A673 (cell line): ENCODE data around the gene CIB2. TPM values are rescaled to one million over a fixed set of nuclear protein-coding genes. Genes with fewer than 3 reads are reported as not detected.

Experiments used
- BruUV-seq: library from RNA; stranded (reverse); fragments of 400-500 nt; replicated peaks from 2 replicates; lab custom pipeline; 2021; lab: Mats Ljungman, UMichigan
- CTCF ChIA-PET: fragments of 300-600 bp; sonication (Branson Sonifier 250); formaldehyde crosslinking; loops from one replicate; lab custom pipeline; 2022; ENCODE audit warnings: antibody characterized with exemption; lab: Charles Lee
- POLR2A ChIA-PET: fragments of 300-600 bp; sonication (Branson Sonifier 250); formaldehyde crosslinking; loops from one replicate; lab custom pipeline; 2022; ENCODE audit warnings: antibody characterized with exemption; ENCODE audit not compliant: low non-redundant PET; lab: Charles Lee
- DNase-seq: peaks from one replicate; pipeline ENCODE4 v3.0.0-alpha.2; 2015; ENCODE audit warnings: low spot score
- H3K27ac ChIP-seq: fragments of 200-600 bp; sonication (generic); 2 replicates; pipeline ENCODE4 v1.5.1; 2016; ENCODE audit warnings: mixed run types, low read depth, mild to moderate bottlenecking, mixed read lengths, antibody characterized with exemption, low read length; ENCODE audit not compliant: poor library complexity, severe bottlenecking
- H3K27me3 ChIP-seq: fragments of 200-600 bp; sonication (generic); replicated peaks from 2 replicates; pipeline ENCODE4 v1.6.1; 2017; ENCODE audit warnings: mixed run types, low read depth, mild to moderate bottlenecking, mixed read lengths, antibody characterized with exemption, low read length; ENCODE audit not compliant: insufficient read depth, poor library complexity
- H3K36me3 ChIP-seq: fragments of 200-600 bp; sonication (generic); 2 replicates; pipeline ENCODE4 v1.6.1; 2016; ENCODE audit warnings: mixed run types, mild to moderate bottlenecking, mixed read lengths, antibody characterized with exemption, low read length; ENCODE audit not compliant: insufficient read depth, poor library complexity, severe bottlenecking
- H3K4me1 ChIP-seq: fragments of 200-600 bp; sonication (generic); 2 replicates; pipeline ENCODE4 v1.6.1; 2017; ENCODE audit warnings: mixed run types, mild to moderate bottlenecking, mixed read lengths, antibody characterized with exemption, low read length; ENCODE audit not compliant: insufficient read depth, poor library complexity, severe bottlenecking
- H3K4me3 ChIP-seq: fragments of 200-600 bp; sonication (generic); 2 replicates; pipeline ENCODE4 v1.5.1; 2016; ENCODE audit warnings: low read depth, mixed run types, mild to moderate bottlenecking, mixed read lengths, low read length; ENCODE audit not compliant: poor library complexity, severe bottlenecking
- H3K9me3 ChIP-seq: fragments of 200-600 bp; sonication (generic); 2 replicates; pipeline ENCODE4 v1.6.1; 2016; ENCODE audit warnings: mixed run types, low read depth, mild to moderate bottlenecking, mixed read lengths, antibody characterized with exemption, low read length; ENCODE audit not compliant: poor library complexity, severe bottlenecking
- CTCF ChIP-seq: fragments of 300-800, 200-600 bp; sonication (generic); conservative IDR thresholded peaks from 2 replicates; pipeline ENCODE4 v1.5.1; 2017; ENCODE audit warnings: low read depth, mild to moderate bottlenecking, antibody characterized with exemption, low read length, moderate library complexity, mixed read lengths
- EZH2 ChIP-seq: fragments of 200-600 bp; sonication (generic); IDR thresholded peaks from 2 replicates; pipeline ENCODE4 v1.6.1; 2017; ENCODE audit warnings: borderline replicate concordance, low read depth, mild to moderate bottlenecking, mixed read lengths, antibody characterized with exemption, low read length; ENCODE audit not compliant: poor library complexity, severe bottlenecking
- intact Hi-C: fragments of 100-400 bp; cut with micrococcal nuclease; formaldehyde crosslinking; loops from one replicate; pipeline ENCODE4 v1.10.0; 2022; ENCODE audit not compliant: unreplicated experiment
- total RNA-seq: library from RNA; stranded (reverse); gene quantifications from 2 replicates; pipeline ENCODE4 v1.2.3, GENCODE V29; 2021

CIB2 gene
- total RNA-seq, 1 experiment from 2014 or later = 2.1 TPM

GRCh38 chr15:78070049-78070700 lies 61.1 kb downstream of the CIB2 start:
- no TSS peak for BruUV-seq
- CTCF ChIA-PET = no interaction called here
- no peak overlapping the region for H3K4me3 ChIP-seq
- no peak for DNase-seq
- peaks cover 67% of the 10 kb centered on the region for H3K4me1 ChIP-seq
- intact Hi-C loops = no loop called here
- H3K36me3 ChIP-seq = no peaks in the 10 kb centered on the region
- peak overlapping the region; percentile 53 for H3K27ac ChIP-seq
- H3K27me3 ChIP-seq = no peaks in the 10 kb centered on the region
- H3K9me3 ChIP-seq = no peaks in the 10 kb centered on the region
- POLR2A ChIA-PET = interaction anchor here (0.6 kb wide), 1 partner anchor 15 kb away, joined by 3 read pairs; no protein-coding TSS in a partner anchor
- no peak for TF ChIP-seq CTCF
- TF ChIP-seq EZH2 = no peak

- POLR2A ChIA-PET = interaction anchor here (0.6 kb wide), 1 partner anchor 16 kb away, joined by 3 read pairs; no protein-coding TSS in a partner anchor
- BruUV-seq = no TSS peak
- Histone ChIP-seq H3K27me3 (no peaks in the 10 kb centered on the region), H3K4me3 (no peak overlapping the region), H3K4me1 (peaks cover 68% of the 10 kb centered on the region), H3K9me3 (no peaks in the 10 kb centered on the region), H3K36me3 (no peaks in the 10 kb centered on the region), H3K27ac (peak overlapping the region; percentile 53)
- no peak for DNase-seq
- TF ChIP-seq CTCF (no peak), EZH2 (no peak)
- intact Hi-C loops = no loop called here
- CTCF ChIA-PET = no interaction called here
Observed at GRCh38 chr15:78069462-78070029, 61.7 kb downstream of the CIB2 start.

- POLR2A ChIA-PET = no interaction called here
- CTCF ChIA-PET = no interaction called here
Observed at GRCh38 chr15:78069052-78069414, 62.2 kb downstream of the CIB2 start.

More at GRCh38 chr15:78069052-78069414, 62.2 kb downstream of the CIB2 start:
- Histone ChIP-seq H3K4me1 (peaks cover 68% of the 10 kb centered on the region), H3K4me3 (no peak overlapping the region), H3K36me3 (no peaks in the 10 kb centered on the region), H3K27ac (peak overlapping the region; percentile 38), H3K27me3 (no peaks in the 10 kb centered on the region), H3K9me3 (no peaks in the 10 kb centered on the region)
- DNase-seq = no peak
- BruUV-seq = no TSS peak
- TF ChIP-seq EZH2 (no peak), CTCF (no peak)
- intact Hi-C loops = no loop called here
